GM23338 (cell line): ENCODE measurements around the gene MUTYH.

Experiments used
- CREB1 ChIP-seq: fragments of 250-450 bp; sonication (Bioruptor Pico); IDR thresholded peaks from 2 replicates; pipeline ENCODE4 v1.5.0; 2020; ENCODE audit warnings: low read depth, mild to moderate bottlenecking, moderate library complexity
- EZH2 ChIP-seq: fragments of 200-600 bp; sonication (generic); IDR thresholded peaks from one replicate; pipeline ENCODE4 v1.8.0; 2017; ENCODE audit warnings: antibody characterized with exemption, mild to moderate bottlenecking, low read depth; ENCODE audit not compliant: unreplicated experiment
- EZH2phosphoT487 ChIP-seq: fragments of 200-600 bp; sonication (generic); IDR thresholded peaks from one replicate; pipeline ENCODE4 v1.8.1; 2018; ENCODE audit warnings: antibody characterized with exemption; ENCODE audit not compliant: unreplicated experiment
- JUNB ChIP-seq: IDR thresholded peaks from one replicate; pipeline ENCODE4 v1.6.1; 2016; ENCODE audit warnings: antibody characterized with exemption; ENCODE audit not compliant: unreplicated experiment
- POLR2AphosphoS5 ChIP-seq: IDR thresholded peaks from 2 replicates; pipeline ENCODE4 v1.6.1; 2016; ENCODE audit warnings: antibody characterized with exemption, low read depth
- STAT1 ChIP-seq: IDR thresholded peaks from one replicate; pipeline ENCODE4 v1.6.1; 2016; ENCODE audit warnings: antibody characterized with exemption; ENCODE audit not compliant: unreplicated experiment
- ZNF114 ChIP-seq: fragments of 250-450 bp; sonication (Bioruptor Pico); IDR thresholded peaks from 2 replicates; pipeline ENCODE4 v1.5.0; 2020; ENCODE audit warnings: mild to moderate bottlenecking, moderate library complexity
- ZNF331 ChIP-seq: fragments of 250-450 bp; sonication (Bioruptor Pico); IDR thresholded peaks from 2 replicates; pipeline ENCODE4 v1.5.0; 2020; ENCODE audit warnings: low read depth, mild to moderate bottlenecking, moderate library complexity
- ZNF462 ChIP-seq: fragments of 250-450 bp; sonication (Bioruptor Pico); IDR thresholded peaks from 2 replicates; pipeline ENCODE4 v1.5.0; 2020; ENCODE audit warnings: mild to moderate bottlenecking, moderate library complexity
- TF ChIP-seq, protein P1 (sequence below), 2 experiments: fragments of 200-600 bp in 1 of 2; sonication (generic) in 1 of 2; conservative IDR thresholded peaks; 2 replicates each; pipeline versions ENCODE4 v1.5.1 to v1.6.1; 2016 to 2017; ENCODE audit warnings: antibody characterized with exemption in 2 of 2, low read depth in 2 of 2, mild to moderate bottlenecking in 2 of 2, moderate library complexity in 1 of 2
- TF ChIP-seq, protein P2 (sequence below): IDR thresholded peaks from one replicate; pipeline ENCODE4 v1.6.1; 2018; ENCODE audit warnings: antibody characterized with exemption; ENCODE audit not compliant: unreplicated experiment

DNA sequence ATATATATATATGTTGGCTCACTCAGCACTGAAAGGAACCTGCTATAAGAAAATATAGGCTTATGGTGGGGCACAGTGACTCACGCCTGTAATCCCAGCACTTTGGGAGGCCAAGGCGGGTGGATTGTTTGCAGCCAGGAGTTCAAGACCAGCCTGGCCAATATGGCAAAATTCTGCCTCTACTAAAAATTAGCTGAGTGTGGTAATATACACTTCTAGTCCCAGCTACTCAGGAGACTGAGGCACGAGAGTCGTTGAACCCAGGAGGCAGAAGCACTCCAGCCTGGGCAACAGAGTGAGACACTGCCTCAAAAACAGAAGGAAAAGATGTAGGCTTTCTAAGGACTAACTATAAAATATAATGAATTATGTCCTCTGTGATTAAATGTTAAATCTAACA lies 14.6 kb upstream of the MUTYH start:
- TF ChIP-seq, protein P1, sequence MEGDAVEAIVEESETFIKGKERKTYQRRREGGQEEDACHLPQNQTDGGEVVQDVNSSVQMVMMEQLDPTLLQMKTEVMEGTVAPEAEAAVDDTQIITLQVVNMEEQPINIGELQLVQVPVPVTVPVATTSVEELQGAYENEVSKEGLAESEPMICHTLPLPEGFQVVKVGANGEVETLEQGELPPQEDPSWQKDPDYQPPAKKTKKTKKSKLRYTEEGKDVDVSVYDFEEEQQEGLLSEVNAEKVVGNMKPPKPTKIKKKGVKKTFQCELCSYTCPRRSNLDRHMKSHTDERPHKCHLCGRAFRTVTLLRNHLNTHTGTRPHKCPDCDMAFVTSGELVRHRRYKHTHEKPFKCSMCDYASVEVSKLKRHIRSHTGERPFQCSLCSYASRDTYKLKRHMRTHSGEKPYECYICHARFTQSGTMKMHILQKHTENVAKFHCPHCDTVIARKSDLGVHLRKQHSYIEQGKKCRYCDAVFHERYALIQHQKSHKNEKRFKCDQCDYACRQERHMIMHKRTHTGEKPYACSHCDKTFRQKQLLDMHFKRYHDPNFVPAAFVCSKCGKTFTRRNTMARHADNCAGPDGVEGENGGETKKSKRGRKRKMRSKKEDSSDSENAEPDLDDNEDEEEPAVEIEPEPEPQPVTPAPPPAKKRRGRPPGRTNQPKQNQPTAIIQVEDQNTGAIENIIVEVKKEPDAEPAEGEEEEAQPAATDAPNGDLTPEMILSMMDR (conservative IDR thresholded peaks at IDR 0.05; ENCODE audit: low read depth in 2 of 2), result no peak
- no peak for TF ChIP-seq EZH2
- TF ChIP-seq POLR2AphosphoS5, result no peak
- TF ChIP-seq, protein P2, sequence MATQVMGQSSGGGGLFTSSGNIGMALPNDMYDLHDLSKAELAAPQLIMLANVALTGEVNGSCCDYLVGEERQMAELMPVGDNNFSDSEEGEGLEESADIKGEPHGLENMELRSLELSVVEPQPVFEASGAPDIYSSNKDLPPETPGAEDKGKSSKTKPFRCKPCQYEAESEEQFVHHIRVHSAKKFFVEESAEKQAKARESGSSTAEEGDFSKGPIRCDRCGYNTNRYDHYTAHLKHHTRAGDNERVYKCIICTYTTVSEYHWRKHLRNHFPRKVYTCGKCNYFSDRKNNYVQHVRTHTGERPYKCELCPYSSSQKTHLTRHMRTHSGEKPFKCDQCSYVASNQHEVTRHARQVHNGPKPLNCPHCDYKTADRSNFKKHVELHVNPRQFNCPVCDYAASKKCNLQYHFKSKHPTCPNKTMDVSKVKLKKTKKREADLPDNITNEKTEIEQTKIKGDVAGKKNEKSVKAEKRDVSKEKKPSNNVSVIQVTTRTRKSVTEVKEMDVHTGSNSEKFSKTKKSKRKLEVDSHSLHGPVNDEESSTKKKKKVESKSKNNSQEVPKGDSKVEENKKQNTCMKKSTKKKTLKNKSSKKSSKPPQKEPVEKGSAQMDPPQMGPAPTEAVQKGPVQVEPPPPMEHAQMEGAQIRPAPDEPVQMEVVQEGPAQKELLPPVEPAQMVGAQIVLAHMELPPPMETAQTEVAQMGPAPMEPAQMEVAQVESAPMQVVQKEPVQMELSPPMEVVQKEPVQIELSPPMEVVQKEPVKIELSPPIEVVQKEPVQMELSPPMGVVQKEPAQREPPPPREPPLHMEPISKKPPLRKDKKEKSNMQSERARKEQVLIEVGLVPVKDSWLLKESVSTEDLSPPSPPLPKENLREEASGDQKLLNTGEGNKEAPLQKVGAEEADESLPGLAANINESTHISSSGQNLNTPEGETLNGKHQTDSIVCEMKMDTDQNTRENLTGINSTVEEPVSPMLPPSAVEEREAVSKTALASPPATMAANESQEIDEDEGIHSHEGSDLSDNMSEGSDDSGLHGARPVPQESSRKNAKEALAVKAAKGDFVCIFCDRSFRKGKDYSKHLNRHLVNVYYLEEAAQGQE, result no peak
- TF ChIP-seq EZH2phosphoT487, result no peak
- no peak for TF ChIP-seq STAT1
- no peak for TF ChIP-seq ZNF462 (CRISPR knock-in tag)
- no peak for TF ChIP-seq ZNF114 (CRISPR knock-in tag)
- no peak for TF ChIP-seq CREB1
- no peak for TF ChIP-seq JUNB
- TF ChIP-seq ZNF331 (CRISPR knock-in tag), result no peak
